GM08714 (cell line): ENCODE measurements around the gene ATAD3A.
"Not testable (repeated sequence)": the region's sequence is repeated elsewhere in the genome, so short reads cannot be mapped to it uniquely, and the experiment has no call there.

Experiments
- H3K4me3 ChIP-seq: fragments of 200-500 bp; sonication (Bioruptor generic); 2 replicates; pipeline ENCODE4 v1.5.1; 2014; ENCODE audit warnings: mild to moderate bottlenecking, low read length, inconsistent platforms
- ZNF274 ChIP-seq: IDR thresholded peaks from 2 replicates; pipeline ENCODE4 v1.6.1; 2012; ENCODE audit warnings: mild to moderate bottlenecking, low read depth, low read length

ATAD3A gene

DNA sequence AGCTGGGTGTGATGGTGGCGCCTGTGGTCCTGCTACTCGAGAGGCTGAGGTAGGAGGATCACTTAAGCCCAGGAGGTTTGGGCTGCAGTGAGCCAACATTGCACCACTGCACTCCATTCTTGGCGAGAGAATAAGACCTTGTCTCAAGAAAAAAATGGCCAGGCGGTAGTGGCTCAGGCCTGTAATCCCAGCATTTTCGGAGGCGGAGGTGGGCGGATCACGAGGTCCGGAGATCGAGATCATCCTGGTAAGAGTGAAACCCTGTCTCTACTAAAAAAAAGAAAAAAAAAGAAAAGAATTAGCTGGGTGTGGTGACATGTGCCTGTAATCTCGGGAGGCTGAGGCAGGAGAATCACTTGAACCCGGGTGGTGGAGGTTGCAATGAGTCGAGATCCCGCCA lies 29.1 kb upstream of the ATAD3A start:
- TF ChIP-seq ZNF274: no peak
- H3K4me3 ChIP-seq: no peak overlapping the region

DNA sequence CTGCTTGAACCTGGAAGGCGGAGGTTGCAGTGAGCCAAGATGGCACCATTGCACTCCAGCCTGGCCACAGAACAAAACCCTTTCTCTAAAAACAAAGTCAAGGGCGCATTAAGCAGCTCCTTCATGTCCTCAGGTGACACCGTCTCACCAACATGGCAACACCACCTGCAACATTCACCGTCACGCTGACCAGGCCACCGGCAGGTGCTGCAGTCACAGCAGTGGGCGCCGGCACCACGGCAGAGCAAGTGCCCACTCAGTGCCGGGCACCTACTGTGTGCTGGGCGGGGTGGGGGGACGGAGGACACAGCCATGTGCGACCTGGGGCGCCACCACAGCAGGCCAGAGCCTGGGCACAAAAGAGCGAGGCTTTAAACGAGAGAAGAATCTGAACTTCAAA lies 28.2 kb upstream of the ATAD3A start:
- TF ChIP-seq ZNF274: no peak

DNA sequence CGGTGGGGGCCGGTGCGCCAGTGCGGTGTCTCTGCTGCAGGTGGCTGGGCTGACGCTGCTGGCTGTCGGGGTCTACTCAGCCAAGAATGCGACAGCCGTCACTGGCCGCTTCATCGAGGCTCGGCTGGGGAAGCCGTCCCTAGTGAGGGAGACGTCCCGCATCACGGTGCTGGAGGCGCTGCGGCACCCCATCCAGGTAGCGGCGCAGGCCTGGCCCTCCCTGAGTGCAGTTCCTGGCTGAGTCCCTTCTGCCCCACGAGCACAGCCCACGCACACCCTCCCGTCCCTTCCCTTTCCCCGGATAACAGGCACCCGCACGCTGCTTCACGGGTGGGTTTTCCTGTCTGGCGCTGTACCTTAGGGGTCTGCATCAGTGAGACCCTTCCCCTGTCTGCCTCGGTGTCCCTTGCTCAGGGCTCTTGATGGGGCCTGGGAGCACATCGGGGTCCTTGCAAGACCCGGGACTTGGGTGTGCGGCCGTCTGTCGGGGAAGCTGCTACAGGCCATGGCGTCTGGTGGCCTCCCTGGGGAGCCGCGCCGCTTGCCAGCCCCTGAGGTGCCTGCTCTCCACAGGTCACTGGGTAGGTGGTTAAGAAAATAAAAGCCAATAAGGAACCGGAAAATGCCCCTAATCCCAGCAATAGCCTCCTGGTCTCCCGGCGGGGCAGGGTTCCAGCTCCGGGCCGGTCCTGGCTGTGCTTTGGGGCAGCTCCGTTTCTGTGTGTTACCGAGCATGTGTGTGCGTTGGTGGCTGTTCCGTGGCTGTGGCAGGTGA lies 26.8 kb upstream of the ATAD3A start:
- H3K4me3 ChIP-seq: not testable (repeated sequence)

More for the DNA sequence above, 28.2 kb upstream of the ATAD3A start:
- no peak overlapping the region for H3K4me3 ChIP-seq

- not testable (repeated sequence) for H3K4me3 ChIP-seq
These were observed 26.1 kb upstream of the ATAD3A start for GRCh38 chr1:1485755-1486317.

DNA sequence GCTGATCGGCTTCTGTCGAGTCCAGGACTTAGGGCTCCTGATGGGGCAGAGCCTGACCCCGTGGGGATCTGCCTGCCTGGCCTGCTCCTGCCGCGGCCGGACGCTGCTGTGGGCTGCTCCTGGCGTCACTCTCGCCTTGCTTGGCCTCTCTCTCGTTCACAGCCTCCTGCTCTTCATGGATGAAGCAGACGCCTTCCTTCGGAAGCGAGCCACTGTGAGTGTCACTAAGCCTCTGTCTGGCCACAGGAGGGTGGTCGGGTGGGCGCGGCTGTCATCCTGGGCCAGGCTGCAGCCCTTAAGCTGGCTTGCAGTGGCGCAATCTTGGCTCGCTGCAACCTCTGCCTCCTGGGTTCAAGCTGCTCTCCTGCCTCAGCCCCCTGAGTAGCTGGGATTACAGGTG lies 24.3 kb upstream of the ATAD3A start:
- H3K4me3 ChIP-seq: no peak overlapping the region
- no peak for TF ChIP-seq ZNF274

GRCh38 chr1:1489231-1489630 lies 22.7 kb upstream of the ATAD3A start:
- H3K4me3 ChIP-seq: no peak overlapping the region
- TF ChIP-seq ZNF274: no peak

DNA sequence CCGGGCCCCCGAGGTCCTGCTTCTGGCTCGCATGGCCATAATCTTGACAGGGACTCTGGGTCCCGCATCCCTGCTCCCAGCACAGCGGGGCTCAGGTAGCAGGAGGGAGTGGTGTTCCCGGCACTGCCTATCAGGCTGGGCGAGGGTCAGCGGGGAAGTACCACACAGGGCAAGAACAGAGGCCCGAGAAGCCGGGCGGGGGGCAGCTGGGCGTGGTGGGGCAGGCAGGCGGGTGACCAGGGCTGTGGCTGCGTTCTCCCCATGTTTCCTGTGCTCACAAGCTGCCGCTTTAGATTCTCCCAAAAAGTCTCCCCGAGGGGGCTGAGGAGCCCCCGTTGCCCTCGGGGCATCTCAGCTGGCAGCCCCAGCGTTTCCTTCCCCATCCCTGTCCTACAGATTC lies 22.1 kb upstream of the ATAD3A start:
- no peak for TF ChIP-seq ZNF274

DNA sequence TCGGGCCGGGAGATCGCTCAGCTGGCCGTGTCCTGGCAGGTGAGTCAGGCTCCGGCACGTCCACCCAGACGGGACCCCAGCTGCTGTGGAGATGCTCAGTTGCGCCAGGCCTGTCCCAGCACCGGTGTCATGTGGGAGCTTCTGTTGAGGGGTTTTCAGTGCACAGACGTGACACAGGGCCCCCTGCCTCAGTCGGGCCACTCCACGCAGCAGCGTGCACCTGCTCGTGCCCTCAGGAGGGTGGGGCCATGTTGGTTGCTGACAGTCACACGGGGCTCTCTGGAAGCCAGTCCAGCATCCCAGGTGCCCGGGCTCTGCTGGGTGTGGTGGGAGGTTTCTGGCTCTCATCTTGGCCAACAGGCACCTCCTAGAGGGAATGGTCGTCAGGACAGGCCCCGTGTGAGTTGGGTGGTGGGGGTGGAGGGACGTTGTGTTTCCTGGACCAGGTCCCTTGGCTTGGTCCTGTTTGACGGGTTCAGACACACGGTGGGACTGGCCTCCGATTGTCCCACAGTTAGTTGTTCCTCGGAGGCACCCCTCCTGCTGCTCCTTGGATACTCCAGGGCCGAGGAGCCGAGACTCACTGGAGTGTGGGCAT lies 21.2 kb upstream of the ATAD3A start:
- no peak overlapping the region for H3K4me3 ChIP-seq
- no peak for TF ChIP-seq ZNF274

More for the DNA sequence above, 22.1 kb upstream of the ATAD3A start:
- no peak overlapping the region for H3K4me3 ChIP-seq

- no peak for TF ChIP-seq ZNF274
- H3K4me3 ChIP-seq: no peak overlapping the region
These were observed 20.4 kb upstream of the ATAD3A start for GRCh38 chr1:1491601-1492000.

GRCh38 chr1:1494311-1494710 lies 17.7 kb upstream of the ATAD3A start:
- H3K4me3 ChIP-seq: not testable (repeated sequence)

DNA sequence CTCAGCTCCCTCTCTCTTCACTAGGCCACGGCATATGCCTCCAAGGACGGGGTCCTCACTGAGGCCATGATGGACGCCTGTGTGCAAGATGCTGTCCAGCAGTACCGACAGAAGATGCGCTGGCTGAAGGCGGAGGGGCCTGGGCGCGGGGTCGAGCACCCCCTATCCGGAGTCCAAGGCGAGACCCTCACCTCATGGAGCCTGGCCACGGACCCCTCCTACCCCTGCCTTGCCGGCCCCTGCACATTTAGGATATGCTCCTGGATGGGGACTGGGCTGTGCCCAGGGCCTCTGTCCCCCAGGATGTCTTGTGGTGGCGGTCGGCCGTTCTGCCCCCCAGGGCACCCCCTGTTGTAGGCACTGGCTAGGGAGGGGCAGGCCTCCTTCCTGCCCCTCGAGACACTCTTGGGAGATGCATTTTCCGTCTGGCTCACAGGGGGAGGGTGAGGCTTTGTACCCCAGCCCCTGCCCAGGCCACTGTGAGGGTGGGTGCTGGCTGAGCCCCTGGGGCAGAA lies 16.4 kb upstream of the ATAD3A start:
- H3K4me3 ChIP-seq: not testable (repeated sequence)

DNA sequence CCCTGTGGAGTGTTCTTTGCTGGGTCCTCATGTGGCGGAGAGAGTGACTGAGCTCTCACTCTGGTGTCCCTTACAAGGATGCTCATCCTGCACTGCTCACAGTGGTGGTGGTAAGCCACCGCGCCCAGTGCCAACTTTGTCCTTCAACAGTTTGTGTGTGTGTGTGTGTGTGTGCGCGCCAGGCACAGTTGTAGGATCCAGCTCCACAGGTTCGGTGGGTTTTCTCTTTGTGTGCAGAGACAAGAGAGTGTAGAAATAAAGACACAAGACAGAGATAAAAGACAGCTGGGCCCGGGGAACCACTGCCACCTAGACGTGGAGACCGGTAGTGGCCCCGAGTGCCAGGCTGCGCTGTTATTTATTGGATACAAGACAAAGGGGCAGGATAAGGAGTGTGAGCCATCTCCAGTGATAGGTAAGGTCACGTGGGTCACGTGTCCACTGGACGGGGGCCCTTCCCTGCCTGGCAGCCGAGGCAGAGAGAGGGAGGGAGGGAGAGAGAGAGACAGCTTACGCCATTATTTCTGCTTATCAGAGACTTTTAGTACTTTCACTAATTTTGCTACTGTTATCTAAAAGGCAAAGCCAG lies 7.1 kb upstream of the ATAD3A start:
- not testable (repeated sequence) for H3K4me3 ChIP-seq

GRCh38 chr1:1505366-1505798 lies 6.6 kb upstream of the ATAD3A start:
- not testable (repeated sequence) for H3K4me3 ChIP-seq

- H3K4me3 ChIP-seq: not testable (repeated sequence)
These were observed 6.2 kb upstream of the ATAD3A start for GRCh38 chr1:1505801-1506200.

GRCh38 chr1:1507305-1507704 lies 4.7 kb upstream of the ATAD3A start:
- TF ChIP-seq ZNF274: no peak

DNA sequence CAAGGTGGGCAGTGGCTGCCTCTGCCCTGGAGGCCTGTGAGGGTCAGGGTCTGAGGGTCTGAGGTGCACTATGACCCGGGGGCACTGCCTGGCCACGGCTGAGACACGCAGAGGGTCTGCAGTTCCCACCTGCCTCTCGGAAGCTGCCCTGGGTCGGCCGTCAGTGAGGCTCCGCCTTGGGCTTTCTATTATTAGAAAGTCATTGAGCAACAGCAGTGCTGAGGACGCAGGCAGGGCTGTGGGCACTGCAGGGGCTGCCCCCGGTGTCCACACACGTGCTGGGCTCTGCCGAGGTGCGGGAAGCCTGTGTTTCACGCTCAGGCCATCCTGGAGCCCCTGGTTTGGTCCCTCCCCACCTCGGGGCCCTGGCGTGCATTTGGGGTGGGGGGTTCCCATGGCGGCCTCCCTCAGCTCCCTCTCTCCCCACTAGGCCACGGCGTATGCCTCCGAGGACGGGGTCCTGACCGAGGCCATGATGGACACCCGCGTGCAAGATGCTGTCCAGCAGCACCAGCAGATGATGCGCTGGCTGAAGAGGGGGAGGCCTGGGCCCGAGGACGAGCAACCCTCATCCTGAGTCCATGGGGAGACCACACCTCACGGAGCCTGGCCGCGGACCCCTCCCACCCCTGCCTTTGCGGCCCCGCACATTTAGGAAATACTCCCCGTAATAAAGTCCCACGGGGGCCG lies 3.0 kb upstream of the ATAD3A start:
- H3K4me3 ChIP-seq: not testable (repeated sequence)

More at GRCh38 chr1:1507305-1507704, 4.7 kb upstream of the ATAD3A start:
- H3K4me3 ChIP-seq: no peak overlapping the region

- not testable (repeated sequence) for H3K4me3 ChIP-seq
These were observed 2.5 kb upstream of the ATAD3A start for GRCh38 chr1:1509465-1509850.
